Epithelial cell of esophagus (primary cell): ENCODE data around the gene TM6SF1.
"Not testable (repeated sequence)": the region's sequence is repeated elsewhere in the genome, so short reads cannot be mapped to it uniquely, and the experiment has no call there.

Source experiments
- DNase-seq: peaks from one replicate; pipeline ENCODE4 v3.0.0; 2010; ENCODE audit warnings: low read depth
- H3K4me3 ChIP-seq: 2 replicates; pipeline ENCODE4 v1.5.1; 2011; ENCODE audit warnings: mild to moderate bottlenecking, low read length, control low read depth
- CTCF ChIP-seq: IDR thresholded peaks from 2 replicates; pipeline ENCODE4 v1.5.1; 2011; ENCODE audit warnings: low read depth, mild to moderate bottlenecking, low read length, control low read depth, inconsistent platforms; ENCODE audit not compliant: insufficient read depth; ENCODE audit errors: missing control alignments

The TM6SF1 gene

GRCh38 chr15:83078712-83079111 lies 28.7 kb upstream of the TM6SF1 start:
- H3K4me3 ChIP-seq, result no peak overlapping the region
- DNase-seq, result no peak
- no peak for TF ChIP-seq CTCF

GRCh38 chr15:83081256-83082014 lies 26.0 kb upstream of the TM6SF1 start:
- no peak overlapping the region for H3K4me3 ChIP-seq
- DNase-seq, result no peak
- no peak for TF ChIP-seq CTCF

GRCh38 chr15:83082730-83083386 lies 24.6 kb upstream of the TM6SF1 start:
- no peak overlapping the region for H3K4me3 ChIP-seq
- no peak for TF ChIP-seq CTCF
- no peak for DNase-seq

GRCh38 chr15:83085461-83085860 lies 22.0 kb upstream of the TM6SF1 start:
- not testable (repeated sequence) for DNase-seq, H3K4me3 ChIP-seq

- not testable (repeated sequence) for DNase-seq, H3K4me3 ChIP-seq
Measured at GRCh38 chr15:83085864-83086552, 21.4 kb upstream of the TM6SF1 start.

GRCh38 chr15:83087576-83087975 lies 19.9 kb upstream of the TM6SF1 start:
- no peak overlapping the region for H3K4me3 ChIP-seq
- no peak for DNase-seq
- no peak for TF ChIP-seq CTCF

GRCh38 chr15:83088876-83089275 lies 18.6 kb upstream of the TM6SF1 start:
- DNase-seq, result no peak
- TF ChIP-seq CTCF, result no peak
- no peak overlapping the region for H3K4me3 ChIP-seq
